Skeletal muscle satellite cell (primary cell): Measurements from ENCODE around the gene CITED4. TPM values are rescaled to one million over a fixed set of nuclear protein-coding genes. Genes with fewer than 3 reads are reported as not detected.

Source experiments
- H3K27me3 ChIP-seq: 2 replicates; pipeline ENCODE4 v1.7.0; 2013; ENCODE audit warnings: low read length; ENCODE audit not compliant: control insufficient read depth, insufficient read depth
- H3K36me3 ChIP-seq: 2 replicates; pipeline ENCODE4 v1.7.0; 2013; ENCODE audit warnings: mild to moderate bottlenecking, control low read depth, low read length; ENCODE audit not compliant: insufficient read depth
- H3K4me1 ChIP-seq: 2 replicates; pipeline ENCODE4 v1.7.0; 2013; ENCODE audit warnings: low read length; ENCODE audit not compliant: control insufficient read depth, insufficient read depth
- H3K4me2 ChIP-seq: 2 replicates; pipeline ENCODE4 v1.7.0; 2013; ENCODE audit warnings: mild to moderate bottlenecking, low read length
- H3K4me3 ChIP-seq: 2 replicates; pipeline ENCODE4 v1.7.0; 2013; ENCODE audit warnings: low read length
- H3K9ac ChIP-seq: 2 replicates; pipeline ENCODE4 v1.7.0; 2013; ENCODE audit warnings: mild to moderate bottlenecking, low read depth, low read length, moderate library complexity
- H3K9me3 ChIP-seq: replicated peaks from 2 replicates; pipeline ENCODE4 v1.7.0; 2013; ENCODE audit warnings: mild to moderate bottlenecking, control low read depth, low read length
- total RNA-seq: library from RNA; depleted of rRNA; stranded (reverse); fragments of >200 nt; gene quantifications from 2 replicates; pipeline ENCODE4 v1.2.3, GENCODE V29; 2012; rRNA removed

CITED4 gene
- 2.0 and 2.3 TPM in 2 replicates for total RNA-seq

GRCh38 chr1:40862008-40862863 is at the start of gene CITED4:
Gene CITED4, minus strand, starts transcription at chr1:40862363. Its CDS starts 236 bp downstream, at chr1:40862127.
- no peaks in the 10 kb centered on the region for H3K36me3 ChIP-seq
- no peaks in the 10 kb centered on the region for H3K27me3 ChIP-seq
- H3K9ac ChIP-seq, result peak within 1 kb of the TSS; percentile 83
- H3K4me3 ChIP-seq, result peak within 1 kb of the TSS; percentile 84
- no peaks in the 10 kb centered on the region for H3K9me3 ChIP-seq
- H3K4me1 ChIP-seq, result peaks cover 25% of the 10 kb centered on the region
- peak within 1 kb of the TSS; percentile 88 for H3K4me2 ChIP-seq

- no peaks in the 10 kb centered on the region for H3K36me3 ChIP-seq
- H3K4me2 ChIP-seq, result no peak overlapping the region
- no peaks in the 10 kb centered on the region for H3K4me1 ChIP-seq
- H3K4me3 ChIP-seq, result no peak overlapping the region
- no peaks in the 10 kb centered on the region for H3K9me3 ChIP-seq
- no peak overlapping the region for H3K9ac ChIP-seq
- no peaks in the 10 kb centered on the region for H3K27me3 ChIP-seq
Observed at GRCh38 chr1:40911105-40911504, 48.9 kb upstream of the CITED4 start.

- Histone ChIP-seq H3K4me1 (no peaks in the 10 kb centered on the region), H3K4me3 (no peak overlapping the region), H3K4me2 (no peak overlapping the region), H3K36me3 (no peaks in the 10 kb centered on the region), H3K9me3 (no peaks in the 10 kb centered on the region), H3K27me3 (no peaks in the 10 kb centered on the region), H3K9ac (no peak overlapping the region)
Observed at GRCh38 chr1:40909281-40909680, 47.1 kb upstream of the CITED4 start.

GRCh38 chr1:40908350-40908749 is 46.2 kb upstream of the CITED4 start:
- Histone ChIP-seq H3K36me3 (no peaks in the 10 kb centered on the region), H3K9ac (no peak overlapping the region), H3K4me2 (no peak overlapping the region), H3K27me3 (no peaks in the 10 kb centered on the region), H3K4me1 (peaks cover 1% of the 10 kb centered on the region), H3K9me3 (no peaks in the 10 kb centered on the region), H3K4me3 (no peak overlapping the region)

- no peaks in the 10 kb centered on the region for H3K9me3 ChIP-seq
- H3K4me3 ChIP-seq, result no peak overlapping the region
- H3K27me3 ChIP-seq, result no peaks in the 10 kb centered on the region
- no peak overlapping the region for H3K9ac ChIP-seq
- H3K4me1 ChIP-seq, result peaks cover 6% of the 10 kb centered on the region
- H3K4me2 ChIP-seq, result no peak overlapping the region
- no peaks in the 10 kb centered on the region for H3K36me3 ChIP-seq
Observed at GRCh38 chr1:40907899-40908298, 45.7 kb upstream of the CITED4 start.

GRCh38 chr1:40906781-40907400 is 44.7 kb upstream of the CITED4 start:
- no peaks in the 10 kb centered on the region for H3K9me3 ChIP-seq
- H3K9ac ChIP-seq, result no peak overlapping the region
- H3K4me1 ChIP-seq, result peaks cover 15% of the 10 kb centered on the region
- H3K27me3 ChIP-seq, result no peaks in the 10 kb centered on the region
- H3K4me3 ChIP-seq, result no peak overlapping the region
- H3K4me2 ChIP-seq, result no peak overlapping the region
- no peaks in the 10 kb centered on the region for H3K36me3 ChIP-seq

GRCh38 chr1:40905061-40905460 is 42.9 kb upstream of the CITED4 start:
- no peak overlapping the region for H3K9ac ChIP-seq

GRCh38 chr1:40903106-40903505 is 40.9 kb upstream of the CITED4 start:
- Histone ChIP-seq H3K9me3 (no peaks in the 10 kb centered on the region), H3K9ac (no peak overlapping the region), H3K4me3 (no peak overlapping the region), H3K36me3 (no peaks in the 10 kb centered on the region), H3K4me2 (no peak overlapping the region), H3K4me1 (peaks cover 38% of the 10 kb centered on the region), H3K27me3 (no peaks in the 10 kb centered on the region)

More at GRCh38 chr1:40905061-40905460, 42.9 kb upstream of the CITED4 start:
- H3K4me3 ChIP-seq, result no peak overlapping the region
- H3K4me2 ChIP-seq, result no peak overlapping the region
- no peaks in the 10 kb centered on the region for H3K36me3 ChIP-seq
- no peaks in the 10 kb centered on the region for H3K9me3 ChIP-seq
- H3K27me3 ChIP-seq, result no peaks in the 10 kb centered on the region
- H3K4me1 ChIP-seq, result peaks cover 21% of the 10 kb centered on the region

GRCh38 chr1:40901886-40902852 is 40.0 kb upstream of the CITED4 start:
- peak overlapping the region; percentile 55 for H3K9ac ChIP-seq
- H3K9me3 ChIP-seq, result no peaks in the 10 kb centered on the region
- H3K4me2 ChIP-seq, result peak overlapping the region; percentile 41
- H3K4me3 ChIP-seq, result peak overlapping the region; percentile 4
- no peaks in the 10 kb centered on the region for H3K27me3 ChIP-seq
- peaks cover 47% of the 10 kb centered on the region for H3K4me1 ChIP-seq
- H3K36me3 ChIP-seq, result no peaks in the 10 kb centered on the region

- Histone ChIP-seq H3K4me3 (no peak overlapping the region), H3K4me2 (no peak overlapping the region), H3K9ac (no peak overlapping the region), H3K27me3 (no peaks in the 10 kb centered on the region), H3K9me3 (peaks cover 3% of the 10 kb centered on the region), H3K36me3 (no peaks in the 10 kb centered on the region), H3K4me1 (peaks cover 47% of the 10 kb centered on the region)
Observed at GRCh38 chr1:40899230-40899870, 37.2 kb upstream of the CITED4 start.
